Upper lobe of left lung (tissue), 6 donors: ENCODE data around the gene TMF1. TPM values are rescaled to one million over a fixed set of nuclear protein-coding genes. Genes with fewer than 3 reads are reported as not detected.

Source experiments
- ATAC-seq, 2 donors: fragments of 200-7000 bp; cut with Tn5 transposase; one replicate each; pipeline ENCODE4 v1.9.1; 2022; ENCODE audit warnings: mild to moderate bottlenecking in 2 of 2, moderate library complexity in 2 of 2; ENCODE audit not compliant: low FRiP score in 2 of 2
- DNase-seq, 2 donors: peaks; one replicate each; pipeline ENCODE4 v3.0.0-alpha.2; 2019 to 2020
- H3K27ac ChIP-seq, 4 donors: fragments of 200-600 bp; sonication (generic); one replicate each; pipeline ENCODE4 v1.5.1; 2016 to 2019
- H3K27me3 ChIP-seq, 4 donors: fragments of 200-600 bp; sonication (generic); one replicate each; pipeline ENCODE4 v1.5.1; 2017 to 2019
- H3K36me3 ChIP-seq, 4 donors: fragments of 200-600 bp; sonication (generic); one replicate each; pipeline ENCODE4 v1.5.1; 2016 to 2019
- H3K4me1 ChIP-seq, 4 donors: fragments of 200-600 bp; sonication (generic); one replicate each; pipeline ENCODE4 v1.5.1; 2018 to 2019
- H3K4me3 ChIP-seq, 4 donors: fragments of 200-600 bp; sonication (generic); one replicate each; pipeline ENCODE4 v1.5.1; 2017 to 2019; ENCODE audit warnings: mild to moderate bottlenecking in 2 of 4, moderate library complexity in 1 of 4
- H3K9me3 ChIP-seq, 4 donors: fragments of 200-600 bp; sonication (generic); one replicate each; pipeline ENCODE4 v1.5.1; 2018 to 2019
- EP300 ChIP-seq, 4 donors: sonication (generic); formaldehyde crosslinking; IDR thresholded peaks; one replicate each; pipeline ENCODE4 v1.5.1; 2017; ENCODE audit warnings: antibody characterized with exemption in 4 of 4, control low read depth in 2 of 4
- POLR2A ChIP-seq, 4 donors: fragments of 450-650 bp; IDR thresholded peaks; one replicate each; pipeline ENCODE4 v1.5.1; 2016 to 2017; ENCODE audit warnings: antibody characterized with exemption in 4 of 4, mild to moderate bottlenecking in 2 of 4
- POLR2AphosphoS5 ChIP-seq, 2 donors: sonication (generic); formaldehyde crosslinking; IDR thresholded peaks; one replicate each; pipeline ENCODE4 v1.5.1; 2017; ENCODE audit warnings: antibody characterized with exemption in 2 of 2
- WGBS, 2 donors: methylation state at CpG; one replicate each; pipeline ENCODE4 v1.1.5; 2017 to 2018; 5-methylcytosine and 5-hydroxymethylcytosine counted together
- total RNA-seq, 6 donors: library from RNA; depleted of rRNA in 4 of 6; stranded (reverse); fragments of >200 nt in 4 of 6; gene quantifications; one replicate each; pipeline versions ENCODE4 v1.1.0 to v1.2.1, GENCODE V29; 2016 to 2021
- TF ChIP-seq, protein P1 (sequence below), 6 experiments: fragments of 450-650 bp in 4 of 6; fragments of 200-600 bp in 2 of 6; sonication (generic) in 2 of 6; IDR thresholded peaks; one replicate each; pipeline ENCODE4 v1.5.1; 2016 to 2019; ENCODE audit warnings: antibody characterized with exemption in 6 of 6
- donor health status: DM: no; HTN: no; CAD: no; lungs with moderate emphysema.
- donor health status: DM: no; HTN: yes; CAD: no; lungs with severe emphysema.

TMF1 gene
- total RNA-seq, 6 donors from 2014 or later: 30.2 to 212 (median 53.0) TPM

DNA sequence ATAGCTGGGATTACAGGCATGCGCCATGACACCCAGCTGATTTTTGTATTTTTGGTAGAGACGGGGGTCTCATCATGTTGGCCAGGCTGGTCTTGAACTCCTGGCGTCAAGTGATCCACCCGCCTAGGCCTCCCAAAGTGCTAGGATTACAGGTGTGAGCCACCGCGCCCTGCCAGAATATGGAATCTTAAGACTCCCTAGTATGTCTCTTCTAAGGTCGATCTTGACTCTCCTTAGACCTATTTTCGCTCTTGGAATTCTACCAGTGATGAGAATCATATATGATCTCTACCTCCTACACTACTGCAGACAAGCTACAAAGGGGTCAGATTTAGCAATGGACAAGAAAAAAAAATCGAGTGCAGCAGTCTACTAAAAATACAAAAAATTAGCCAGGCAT lies 19.4 kb downstream of the TMF1 start:
- Histone ChIP-seq H3K27ac (no peak overlapping the region), H3K4me1 (no peaks in the 10 kb centered on the region), H3K4me3 (no peak overlapping the region), H3K36me3 (peaks cover 38 to 100% (median 79%) of the 10 kb centered on the region in 4 donors), H3K27me3 (no peaks in the 10 kb centered on the region), H3K9me3 (no peaks in the 10 kb centered on the region)
- no peak for DNase-seq
- no peak for TF ChIP-seq EP300 (IDR thresholded peaks at IDR 0.05)
- TF ChIP-seq, protein P1, sequence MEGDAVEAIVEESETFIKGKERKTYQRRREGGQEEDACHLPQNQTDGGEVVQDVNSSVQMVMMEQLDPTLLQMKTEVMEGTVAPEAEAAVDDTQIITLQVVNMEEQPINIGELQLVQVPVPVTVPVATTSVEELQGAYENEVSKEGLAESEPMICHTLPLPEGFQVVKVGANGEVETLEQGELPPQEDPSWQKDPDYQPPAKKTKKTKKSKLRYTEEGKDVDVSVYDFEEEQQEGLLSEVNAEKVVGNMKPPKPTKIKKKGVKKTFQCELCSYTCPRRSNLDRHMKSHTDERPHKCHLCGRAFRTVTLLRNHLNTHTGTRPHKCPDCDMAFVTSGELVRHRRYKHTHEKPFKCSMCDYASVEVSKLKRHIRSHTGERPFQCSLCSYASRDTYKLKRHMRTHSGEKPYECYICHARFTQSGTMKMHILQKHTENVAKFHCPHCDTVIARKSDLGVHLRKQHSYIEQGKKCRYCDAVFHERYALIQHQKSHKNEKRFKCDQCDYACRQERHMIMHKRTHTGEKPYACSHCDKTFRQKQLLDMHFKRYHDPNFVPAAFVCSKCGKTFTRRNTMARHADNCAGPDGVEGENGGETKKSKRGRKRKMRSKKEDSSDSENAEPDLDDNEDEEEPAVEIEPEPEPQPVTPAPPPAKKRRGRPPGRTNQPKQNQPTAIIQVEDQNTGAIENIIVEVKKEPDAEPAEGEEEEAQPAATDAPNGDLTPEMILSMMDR (IDR thresholded peaks at IDR 0.05): no peak
- no peak for TF ChIP-seq POLR2A (IDR thresholded peaks at IDR 0.05)
- TF ChIP-seq POLR2AphosphoS5 (IDR thresholded peaks at IDR 0.05): no peak
- ATAC-seq: no peak
- 95 to 96% methylated on average over 8 to 9 of the region's 9 CpGs for WGBS, 2 donors

- no peaks in the 10 kb centered on the region for H3K27me3 ChIP-seq
- H3K36me3 ChIP-seq: peaks cover 41 to 100% (median 78%) of the 10 kb centered on the region in 4 donors
- no peaks in the 10 kb centered on the region for H3K9me3 ChIP-seq
- no peaks in the 10 kb centered on the region for H3K4me1 ChIP-seq
- TF ChIP-seq POLR2A (IDR thresholded peaks at IDR 0.05): no peak
- TF ChIP-seq, protein P1 (IDR thresholded peaks at IDR 0.05): no peak
- ATAC-seq (no peak), DNase-seq (no peak)
- H3K27ac ChIP-seq: no peak overlapping the region
- 91 to 96% methylated on average over 2 of the region's 2 CpGs for WGBS, 2 donors
- H3K4me3 ChIP-seq: no peak overlapping the region
Measured at GRCh38 chr3:69032142-69032541, 20.0 kb downstream of the TMF1 start.

DNA sequence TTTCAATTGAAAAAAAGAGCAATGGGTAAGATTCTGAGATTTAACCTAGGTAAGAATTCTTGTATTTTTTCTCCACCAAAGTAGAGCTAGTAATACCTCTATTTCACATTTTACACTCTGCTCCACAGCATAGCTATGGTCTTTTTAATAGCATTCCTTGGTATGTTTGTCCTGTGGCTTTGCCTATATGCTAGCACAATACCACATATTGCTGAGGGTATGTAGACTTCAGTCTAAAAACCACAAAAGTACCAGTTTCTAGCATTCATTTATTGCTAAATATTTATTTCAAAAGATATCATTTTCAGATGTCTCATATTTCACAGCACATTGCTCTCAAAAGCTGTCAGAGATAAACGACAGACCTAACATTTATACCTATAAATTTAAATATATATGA lies 20.5 kb downstream of the TMF1 start:
- TF ChIP-seq, protein P1 (IDR thresholded peaks at IDR 0.05): no peak
- TF ChIP-seq POLR2A (IDR thresholded peaks at IDR 0.05) (no peak), EP300 (IDR thresholded peaks at IDR 0.05) (no peak), POLR2AphosphoS5 (IDR thresholded peaks at IDR 0.05) (no peak)
- WGBS, 2 donors: 89 to 93% methylated on average over 1 of the region's 1 CpG
- no peak overlapping the region for H3K27ac ChIP-seq
- H3K27me3 ChIP-seq: no peaks in the 10 kb centered on the region
- H3K4me1 ChIP-seq: no peaks in the 10 kb centered on the region
- H3K36me3 ChIP-seq: peaks cover 45 to 100% (median 80%) of the 10 kb centered on the region in 4 donors
- H3K4me3 ChIP-seq: no peak overlapping the region
- ATAC-seq: no peak
- H3K9me3 ChIP-seq: no peaks in the 10 kb centered on the region
- no peak for DNase-seq

DNA sequence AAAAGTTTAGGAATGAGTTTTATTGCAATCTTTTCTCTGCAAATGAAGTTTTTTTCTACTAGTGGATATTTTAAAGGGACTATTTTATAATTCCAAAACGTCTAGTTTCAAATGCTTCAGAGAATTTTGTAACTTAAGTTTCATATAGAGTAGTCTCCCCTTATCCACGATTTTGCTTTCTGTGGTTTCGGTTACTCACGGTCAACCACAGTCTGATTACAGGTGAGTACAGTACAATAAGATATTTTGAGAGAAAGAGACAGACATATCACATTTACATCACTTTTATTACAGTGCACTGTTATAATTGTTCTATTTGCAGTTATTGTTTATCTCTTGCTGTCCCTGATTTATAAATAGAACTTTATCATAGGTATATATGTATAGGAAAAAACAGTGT lies 31.3 kb downstream of the TMF1 start:
- no peaks in the 10 kb centered on the region for H3K9me3 ChIP-seq
- H3K4me3 ChIP-seq: no peak overlapping the region
- no peaks in the 10 kb centered on the region for H3K27me3 ChIP-seq
- 75% methylated on average over 4 of the region's 4 CpGs for WGBS, 2 donors
- no peak overlapping the region for H3K27ac ChIP-seq
- ATAC-seq (no peak), DNase-seq (no peak)
- peaks cover 11 to 54% (median 12%) of the 10 kb centered on the region in 4 donors for H3K36me3 ChIP-seq
- TF ChIP-seq, protein P1 (IDR thresholded peaks at IDR 0.05): no peak
- TF ChIP-seq POLR2A (IDR thresholded peaks at IDR 0.05) (no peak), EP300 (IDR thresholded peaks at IDR 0.05) (no peak), POLR2AphosphoS5 (IDR thresholded peaks at IDR 0.05) (no peak)
- peaks cover 0 to 8% (median 2%) of the 10 kb centered on the region in 4 donors for H3K4me1 ChIP-seq

GRCh38 chr3:69020424-69020823 lies 31.7 kb downstream of the TMF1 start:
- Histone ChIP-seq H3K36me3 (peaks cover 6 to 50% (median 8%) of the 10 kb centered on the region in 4 donors), H3K27me3 (no peaks in the 10 kb centered on the region), H3K27ac (no peak overlapping the region), H3K4me3 (no peak overlapping the region), H3K4me1 (peaks cover 0 to 8% (median 2%) of the 10 kb centered on the region in 4 donors), H3K9me3 (no peaks in the 10 kb centered on the region)
- ATAC-seq (no peak), DNase-seq (no peak)
- TF ChIP-seq POLR2A (IDR thresholded peaks at IDR 0.05): no peak
- TF ChIP-seq, protein P1 (IDR thresholded peaks at IDR 0.05): peak in 2 of 6 experiments; percentile 6 to 8
- WGBS, 2 donors: 44 to 48% methylated on average over 2 of the region's 2 CpGs
